HUES48 (cell line): Measurements from ENCODE around the gene HEATR5A.
"Not testable (repeated sequence)": the region's sequence is repeated elsewhere in the genome, so short reads cannot be mapped to it uniquely, and the experiment has no call there.

Experiments used
- H3K27ac ChIP-seq: one replicate; pipeline ENCODE4 v1.7.0; 2013; ENCODE audit warnings: low read depth, low read length, inconsistent platforms
- H3K27me3 ChIP-seq: 2 replicates; pipeline ENCODE4 v1.6.1; 2013; ENCODE audit warnings: mild to moderate bottlenecking, low read length; ENCODE audit not compliant: control insufficient read depth, insufficient read depth
- H3K36me3 ChIP-seq: 2 replicates; pipeline ENCODE4 v1.6.1; 2013; ENCODE audit warnings: low read length; ENCODE audit not compliant: control insufficient read depth, insufficient read depth
- H3K4me1 ChIP-seq: 2 replicates; pipeline ENCODE4 v1.6.1; 2013; ENCODE audit warnings: mild to moderate bottlenecking, low read length; ENCODE audit not compliant: control insufficient read depth, insufficient read depth
- H3K4me3 ChIP-seq: 2 replicates; pipeline ENCODE4 v1.5.1; 2013; ENCODE audit warnings: mild to moderate bottlenecking, low read depth, low read length
- H3K9ac ChIP-seq: 2 replicates; pipeline ENCODE4 v1.6.1; 2013; ENCODE audit warnings: mild to moderate bottlenecking, low read depth, low read length, moderate library complexity
- H3K9me3 ChIP-seq: 2 replicates; pipeline ENCODE4 v1.6.1; 2013; ENCODE audit warnings: low read length; ENCODE audit not compliant: control insufficient read depth, insufficient read depth

HEATR5A gene

DNA sequence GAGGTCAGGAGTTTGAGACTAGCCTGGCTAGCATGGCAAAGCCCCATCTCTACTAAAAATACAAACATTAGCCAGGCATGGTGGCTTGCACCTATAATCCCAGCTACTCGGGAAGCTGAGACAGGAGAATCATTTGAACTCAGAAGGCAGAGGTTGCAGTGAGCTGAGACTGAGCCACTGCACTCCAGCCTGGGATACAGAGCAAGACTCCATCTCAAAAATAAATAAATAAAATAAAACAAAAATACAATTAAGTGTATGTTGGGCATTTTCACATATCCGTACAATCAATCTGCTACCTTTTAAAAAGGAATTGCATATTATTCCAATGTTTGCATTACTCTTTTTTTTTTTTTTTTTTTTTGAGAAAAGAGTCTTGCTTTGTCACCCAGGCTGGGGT is 165.1 kb downstream of the HEATR5A start:
- no peak overlapping the region for H3K4me3 ChIP-seq
- no peaks in the 10 kb centered on the region for H3K36me3 ChIP-seq
- no peak overlapping the region for H3K27ac ChIP-seq
- peaks cover 3% of the 10 kb centered on the region; the same call in 1 of the 2 replicates for H3K9me3 ChIP-seq
- H3K27me3 ChIP-seq = no peaks in the 10 kb centered on the region
- H3K9ac ChIP-seq = no peak overlapping the region
- H3K4me1 ChIP-seq = no peaks in the 10 kb centered on the region

DNA sequence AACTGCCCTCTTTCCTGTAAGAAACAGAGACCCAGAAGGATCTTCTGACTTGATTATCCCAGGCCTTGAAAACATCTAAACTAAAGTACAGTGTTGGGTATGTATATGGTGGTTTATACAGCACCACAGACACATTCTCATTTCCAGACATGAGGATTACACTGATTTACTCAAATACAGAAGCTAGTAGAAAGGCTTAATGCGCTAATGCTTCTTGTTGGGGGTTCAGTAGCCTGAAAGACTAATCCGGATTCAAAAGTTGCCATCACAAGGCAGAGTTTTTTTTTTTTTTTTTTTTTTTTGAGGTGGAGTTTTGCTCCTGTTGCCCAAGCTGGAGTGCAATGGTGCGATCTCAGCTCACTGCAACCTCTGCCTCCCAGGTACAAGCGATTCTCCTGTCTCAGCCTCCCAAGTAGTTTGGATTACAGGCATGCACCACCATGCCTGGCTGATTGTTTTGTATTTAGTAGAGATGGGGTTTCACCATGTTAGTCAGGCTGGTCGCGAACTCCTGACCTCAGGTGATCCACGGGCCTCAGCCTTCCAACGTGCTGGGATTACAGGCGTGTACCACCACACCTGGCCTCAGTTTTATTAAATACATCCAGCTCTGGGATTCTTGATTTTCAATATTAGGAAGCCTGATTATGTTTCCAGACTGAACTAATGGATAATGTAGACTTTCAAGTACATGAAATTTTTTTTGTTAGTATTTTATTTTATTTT is 166.4 kb downstream of the HEATR5A start:
- Histone ChIP-seq H3K27ac (no peak overlapping the region), H3K27me3 (no peaks in the 10 kb centered on the region), H3K4me3 (no peak overlapping the region), H3K4me1 (no peaks in the 10 kb centered on the region), H3K9me3 (no peaks in the 10 kb centered on the region), H3K36me3 (no peaks in the 10 kb centered on the region), H3K9ac (no peak overlapping the region)

DNA sequence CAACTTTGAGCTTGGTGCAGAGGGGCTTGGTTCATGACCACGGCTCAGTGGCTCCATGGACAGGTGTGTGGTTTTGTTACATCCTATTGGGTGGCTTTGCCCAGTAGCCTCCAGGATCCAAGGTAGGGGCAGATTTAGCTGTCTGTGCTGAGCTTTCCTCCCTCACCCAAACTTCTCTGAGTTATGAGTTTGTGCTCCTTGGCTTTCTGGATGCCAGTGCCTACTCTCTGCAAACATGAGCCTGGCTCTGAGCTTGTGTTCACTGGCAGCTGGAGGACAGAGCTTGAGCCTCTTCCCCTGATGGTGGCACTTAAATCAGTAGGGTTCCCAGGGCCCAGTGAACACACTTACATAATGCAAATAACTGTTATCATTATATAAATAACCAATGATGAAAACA is 167.5 kb downstream of the HEATR5A start:
- Histone ChIP-seq H3K27ac (no peak overlapping the region), H3K36me3 (no peaks in the 10 kb centered on the region), H3K4me1 (no peaks in the 10 kb centered on the region), H3K4me3 (no peak overlapping the region), H3K27me3 (no peaks in the 10 kb centered on the region), H3K9me3 (no peaks in the 10 kb centered on the region), H3K9ac (no peak overlapping the region)

DNA sequence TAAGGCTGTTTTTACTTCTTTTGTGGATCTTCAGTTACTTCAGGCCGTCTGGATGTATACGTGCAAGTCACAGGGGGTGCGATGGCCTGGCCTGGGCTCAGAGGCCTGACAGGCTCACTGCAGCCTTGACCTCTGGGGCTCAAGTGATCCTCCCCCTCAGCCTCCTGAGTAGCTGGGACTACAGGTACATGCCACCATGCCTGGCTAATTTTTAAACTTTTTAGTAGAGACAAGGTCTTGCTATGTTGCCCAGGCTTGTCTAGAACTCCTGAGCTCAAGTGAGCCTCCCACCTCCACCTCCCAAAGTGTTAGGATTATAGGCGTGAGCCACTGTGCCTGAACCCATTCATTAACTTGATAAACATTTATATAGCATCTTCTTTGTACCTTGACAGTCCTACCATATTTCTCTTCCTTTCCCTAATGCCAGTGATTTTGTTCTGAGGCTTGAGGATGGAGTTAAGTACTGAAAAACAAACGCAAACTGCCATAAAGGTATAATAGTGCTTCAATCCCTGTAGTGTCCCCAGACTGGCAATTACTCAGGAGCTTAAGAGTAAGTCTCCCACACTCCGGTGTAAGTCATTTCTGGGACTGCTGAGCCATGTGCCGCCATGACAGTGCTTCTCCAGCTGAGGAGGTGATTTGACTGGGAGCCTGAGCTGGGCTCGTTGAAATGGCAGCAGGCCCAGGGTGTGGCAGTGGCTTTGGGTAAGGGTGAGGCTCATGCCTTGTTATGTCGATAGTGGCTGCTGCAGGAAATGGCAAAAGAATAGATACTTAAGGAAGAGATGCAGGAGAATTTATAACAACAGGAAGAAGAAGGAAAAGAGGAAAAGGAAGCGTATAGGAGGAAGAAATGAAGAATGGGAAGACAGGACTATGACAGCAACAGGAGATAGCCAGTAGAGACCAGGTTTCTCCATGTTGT is 169.1 kb downstream of the HEATR5A start:
- Histone ChIP-seq H3K4me3 (no peak overlapping the region), H3K9me3 (no peaks in the 10 kb centered on the region), H3K36me3 (no peaks in the 10 kb centered on the region), H3K9ac (no peak overlapping the region), H3K4me1 (no peaks in the 10 kb centered on the region), H3K27ac (no peak overlapping the region), H3K27me3 (no peaks in the 10 kb centered on the region)

DNA sequence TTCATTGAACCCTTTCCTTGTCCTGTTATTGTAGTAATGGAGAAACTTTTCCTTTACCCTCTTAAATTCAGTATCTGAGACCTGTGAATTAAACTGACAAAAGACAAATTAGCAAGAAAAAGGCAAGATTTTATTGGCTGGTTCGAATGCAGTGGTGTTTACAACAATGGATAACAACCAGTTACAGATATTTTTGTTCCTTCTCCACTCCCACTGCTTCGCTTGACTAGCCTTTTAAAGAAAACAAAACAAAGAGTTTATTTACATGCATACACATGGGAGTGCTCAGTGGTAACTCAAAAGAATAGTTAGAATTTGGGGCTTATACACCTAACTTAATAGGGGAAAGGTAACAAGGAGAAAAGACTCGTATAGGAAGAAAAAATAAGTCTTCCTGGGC is 175.7 kb downstream of the HEATR5A start:
- H3K36me3 ChIP-seq = no peaks in the 10 kb centered on the region
- no peaks in the 10 kb centered on the region for H3K9me3 ChIP-seq
- peaks cover 15% of the 10 kb centered on the region for H3K4me1 ChIP-seq
- H3K4me3 ChIP-seq = no peak overlapping the region
- H3K27ac ChIP-seq = no peak overlapping the region
- no peak overlapping the region for H3K9ac ChIP-seq
- no peaks in the 10 kb centered on the region for H3K27me3 ChIP-seq

DNA sequence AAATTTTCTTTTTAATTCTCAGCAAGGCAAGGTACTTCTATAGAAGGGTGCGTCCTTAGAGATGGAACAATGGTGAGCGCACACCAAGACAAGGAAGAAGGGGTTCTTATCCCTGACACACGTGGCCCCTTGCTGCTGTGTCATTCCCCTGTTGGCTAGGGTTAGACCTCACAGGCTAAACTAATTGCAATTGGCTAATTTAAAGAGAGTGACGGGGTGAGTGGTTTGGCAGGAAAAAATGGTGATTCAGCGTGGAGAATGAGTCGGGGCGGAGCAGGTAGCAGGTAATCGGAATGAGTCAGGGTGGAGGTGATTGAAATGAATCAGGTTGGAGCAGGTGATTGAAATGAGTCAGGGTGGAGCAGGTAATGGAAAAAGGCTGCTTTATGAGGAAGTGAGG is 176.5 kb downstream of the HEATR5A start:
- no peaks in the 10 kb centered on the region for H3K9me3 ChIP-seq
- no peak overlapping the region for H3K27ac ChIP-seq
- no peak overlapping the region for H3K4me3 ChIP-seq
- no peak overlapping the region for H3K9ac ChIP-seq
- H3K4me1 ChIP-seq = peaks cover 15% of the 10 kb centered on the region
- H3K27me3 ChIP-seq = no peaks in the 10 kb centered on the region
- H3K36me3 ChIP-seq = no peaks in the 10 kb centered on the region

DNA sequence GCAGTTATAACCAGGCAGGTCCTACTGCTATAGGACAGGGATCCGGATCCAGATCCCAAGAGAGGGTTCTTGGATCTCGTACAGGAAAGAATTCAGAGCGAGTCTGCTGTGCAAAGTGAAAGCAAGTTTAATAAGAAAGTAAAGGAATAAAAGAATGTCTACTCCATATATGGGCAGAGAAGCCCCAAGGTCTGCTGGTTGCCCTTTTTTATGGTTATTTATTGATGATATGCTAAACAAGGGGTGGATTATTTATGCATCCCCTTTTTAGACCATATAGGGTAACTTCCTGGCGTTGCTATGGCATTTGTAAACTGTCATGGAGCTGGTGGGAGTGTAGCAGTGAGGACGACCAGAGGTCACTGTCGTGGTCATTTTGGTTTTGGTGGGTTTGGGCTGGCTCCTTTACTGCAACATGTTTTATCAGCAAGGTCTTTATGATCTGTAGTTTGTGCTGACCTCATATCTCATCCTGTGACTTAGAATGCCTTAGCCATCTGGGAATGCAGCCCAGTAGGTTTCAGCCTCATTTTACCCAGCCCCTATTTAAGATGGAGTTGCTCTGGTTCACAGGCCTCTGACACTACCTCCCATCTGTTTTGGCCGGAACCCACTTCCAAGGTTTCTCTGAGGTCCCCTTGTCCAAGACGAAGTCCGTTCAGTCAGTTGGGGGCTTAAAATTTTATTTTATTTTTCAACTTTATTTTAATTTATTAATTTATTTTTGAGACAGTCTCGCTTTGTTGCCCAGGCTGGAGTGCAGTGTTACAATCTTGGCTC is 178.0 kb downstream of the HEATR5A start:
- not testable (repeated sequence) for H3K27ac ChIP-seq, H3K9ac ChIP-seq, H3K4me3 ChIP-seq

More for the DNA sequence above, 178.0 kb downstream of the HEATR5A start:
- not testable (repeated sequence) for H3K27me3 ChIP-seq, H3K9me3 ChIP-seq, H3K36me3 ChIP-seq
- H3K4me1 ChIP-seq = peaks cover 15% of the 10 kb centered on the region
